ENCODE results near the gene VWA3B. TPM values are rescaled to one million over a fixed set of nuclear protein-coding genes. Genes with fewer than 3 reads are reported as not detected.

Gene VWA3B
- total RNA-seq, 1 experiment from 2014 or later: not detected

DNA sequence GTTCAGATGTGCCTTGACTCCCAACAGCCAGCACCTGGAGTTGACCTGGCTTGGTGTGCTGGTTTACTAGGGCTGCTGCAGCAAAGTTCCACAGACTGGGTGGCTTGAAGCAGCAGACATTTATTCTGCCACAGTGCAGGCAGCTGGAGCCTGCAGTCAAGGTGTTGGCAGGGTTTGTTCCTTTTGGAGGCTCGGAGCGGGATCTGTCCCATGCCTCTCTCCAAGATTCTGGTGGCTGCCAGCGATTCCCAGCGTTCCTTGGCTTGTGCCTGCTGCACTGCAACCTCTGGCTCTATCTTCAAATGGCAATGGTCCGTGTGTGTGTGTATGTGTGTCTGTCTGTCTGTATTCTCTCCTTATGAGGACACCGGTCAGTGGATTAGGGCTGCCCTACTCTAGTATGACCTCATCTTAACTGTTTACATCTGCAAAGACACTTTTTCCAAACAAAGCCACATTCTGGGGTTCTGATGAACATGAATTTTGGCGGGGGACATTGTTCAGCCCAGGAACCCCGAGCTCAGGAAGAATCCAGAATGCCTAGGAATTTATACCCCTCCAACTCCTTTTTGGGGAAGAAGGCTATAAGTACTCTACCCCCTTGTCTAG is 46.5 kb upstream of the VWA3B start:
- Mint-ChIP-seq H3K9me3 (peaks cover 14 to 20% of the 10 kb centered on the region in 2 experiments), H3K27ac (peak overlapping the region in 1 of 3 experiments; percentile 17; a peak in 1 of 7 replicates), H3K27me3 (ENCODE audit: low read depth) (peaks cover 11% of the 10 kb centered on the region), H3K4me1 (peaks cover 25% of the 10 kb centered on the region in 2 experiments), H3K4me3 (no peak overlapping the region), H3K36me3 (ENCODE audit: insufficient read depth in 1 of 3, low read depth in 3 of 3) (peaks cover 10 to 20% (median 11%) of the 10 kb centered on the region in 3 experiments)
- no CpG with 5 or more reads among the region's 8 CpGs for WGBS (ENCODE audit: extremely low coverage, insufficient read length, low lambda C conversion rate)
- Histone ChIP-seq H3T11ph (ENCODE audit: low read length) (no peak overlapping the region), H2BK15ac (ENCODE audit: low read depth, low read length) (no peak overlapping the region), H3K27ac (ENCODE audit: insufficient read length, low read depth, low read length) (no peak overlapping the region), H4K91ac (ENCODE audit: insufficient read length, low read depth, low read length) (no peak overlapping the region), H2BK120ac (ENCODE audit: low read depth, low read length, poor library complexity, severe bottlenecking) (no peak overlapping the region), H3K23me2 (ENCODE audit: insufficient read length, low read depth, low read length, poor library complexity, severe bottlenecking) (no peaks in the 10 kb centered on the region), H4K5ac (ENCODE audit: insufficient read length, low read depth, low read length) (no peak overlapping the region), H2BK12ac (ENCODE audit: insufficient read length, low read depth, low read length) (no peak overlapping the region), H4K8ac (replicated peaks; ENCODE audit: insufficient read length, low read depth, low read length) (no peak overlapping the region), H3K9me3 (ENCODE audit: control insufficient read depth, low read depth, low read length) (no peaks in the 10 kb centered on the region), H3K4me1 (ENCODE audit: insufficient read depth, low read length) (peaks cover 2% of the 10 kb centered on the region; the same call in 1 of the 2 replicates), H3K79me2 (ENCODE audit: insufficient read depth, low read length) (no peaks in the 10 kb centered on the region), H3K79me1 (ENCODE audit: insufficient read depth, low read depth, low read length, poor library complexity, severe bottlenecking) (no peaks in the 10 kb centered on the region), H4K20me1 (ENCODE audit: control insufficient read depth, insufficient read depth, insufficient read length) (no peaks in the 10 kb centered on the region), H3K23ac (ENCODE audit: insufficient read length, low read depth, low read length) (no peak overlapping the region), H2AFZ (ENCODE audit: low read length) (no peak overlapping the region), H3K18ac (ENCODE audit: insufficient read length, low read depth, low read length) (no peak overlapping the region), H3K4ac (ENCODE audit: low read depth, low read length) (no peak overlapping the region), H2BK5ac (ENCODE audit: insufficient read length, low read length) (no peak overlapping the region), H3K9ac (ENCODE audit: extremely low read depth, insufficient read length, low read length) (no peak overlapping the region), H3K14ac (ENCODE audit: insufficient read depth, low read length) (no peak overlapping the region), H2BK20ac (ENCODE audit: low read depth, low read length, poor library complexity, severe bottlenecking) (no peak overlapping the region), H3K4me2 (ENCODE audit: insufficient read depth, insufficient read length, low read length) (no peak overlapping the region), H3K27me3 (ENCODE audit: insufficient read depth, low read length) (no peaks in the 10 kb centered on the region), H3K56ac (ENCODE audit: insufficient read length, low read depth, low read length) (no peak overlapping the region), H2AK5ac (ENCODE audit: insufficient read length, low read length) (no peak overlapping the region)
- DNase-seq: no peak
- TF ChIP-seq, protein P1, sequence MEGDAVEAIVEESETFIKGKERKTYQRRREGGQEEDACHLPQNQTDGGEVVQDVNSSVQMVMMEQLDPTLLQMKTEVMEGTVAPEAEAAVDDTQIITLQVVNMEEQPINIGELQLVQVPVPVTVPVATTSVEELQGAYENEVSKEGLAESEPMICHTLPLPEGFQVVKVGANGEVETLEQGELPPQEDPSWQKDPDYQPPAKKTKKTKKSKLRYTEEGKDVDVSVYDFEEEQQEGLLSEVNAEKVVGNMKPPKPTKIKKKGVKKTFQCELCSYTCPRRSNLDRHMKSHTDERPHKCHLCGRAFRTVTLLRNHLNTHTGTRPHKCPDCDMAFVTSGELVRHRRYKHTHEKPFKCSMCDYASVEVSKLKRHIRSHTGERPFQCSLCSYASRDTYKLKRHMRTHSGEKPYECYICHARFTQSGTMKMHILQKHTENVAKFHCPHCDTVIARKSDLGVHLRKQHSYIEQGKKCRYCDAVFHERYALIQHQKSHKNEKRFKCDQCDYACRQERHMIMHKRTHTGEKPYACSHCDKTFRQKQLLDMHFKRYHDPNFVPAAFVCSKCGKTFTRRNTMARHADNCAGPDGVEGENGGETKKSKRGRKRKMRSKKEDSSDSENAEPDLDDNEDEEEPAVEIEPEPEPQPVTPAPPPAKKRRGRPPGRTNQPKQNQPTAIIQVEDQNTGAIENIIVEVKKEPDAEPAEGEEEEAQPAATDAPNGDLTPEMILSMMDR (conservative IDR thresholded peaks at IDR 0.05): no peak
